Measurements from ENCODE around the gene ZFAND5.

The ZFAND5 gene

DNA sequence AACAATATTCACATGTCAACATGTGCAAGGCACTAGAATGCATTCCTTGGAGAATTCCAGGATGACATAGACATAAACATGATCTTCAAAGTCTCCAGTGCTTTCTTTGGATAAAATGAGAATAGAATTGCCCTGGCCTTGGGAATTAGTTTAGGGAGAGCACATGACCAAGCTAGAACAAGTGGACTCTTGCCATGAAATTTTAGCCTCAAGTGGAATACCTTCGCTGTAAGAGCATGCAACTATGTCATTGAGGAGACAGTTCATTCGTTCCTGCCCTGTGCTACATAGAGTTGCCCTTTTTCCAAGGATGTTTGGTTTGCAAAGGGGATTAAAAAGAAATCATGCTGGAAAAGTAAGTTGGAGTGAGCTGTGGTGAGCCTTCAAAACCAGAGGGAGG, 42.7 kb downstream of the ZFAND5 start:
- no peak for DNase-seq (ENCODE audit: low read depth)
- H3K4me3 ChIP-seq (ENCODE audit: control insufficient read depth, low read depth, low read length), result no peak overlapping the region
- TF ChIP-seq, protein P1, sequence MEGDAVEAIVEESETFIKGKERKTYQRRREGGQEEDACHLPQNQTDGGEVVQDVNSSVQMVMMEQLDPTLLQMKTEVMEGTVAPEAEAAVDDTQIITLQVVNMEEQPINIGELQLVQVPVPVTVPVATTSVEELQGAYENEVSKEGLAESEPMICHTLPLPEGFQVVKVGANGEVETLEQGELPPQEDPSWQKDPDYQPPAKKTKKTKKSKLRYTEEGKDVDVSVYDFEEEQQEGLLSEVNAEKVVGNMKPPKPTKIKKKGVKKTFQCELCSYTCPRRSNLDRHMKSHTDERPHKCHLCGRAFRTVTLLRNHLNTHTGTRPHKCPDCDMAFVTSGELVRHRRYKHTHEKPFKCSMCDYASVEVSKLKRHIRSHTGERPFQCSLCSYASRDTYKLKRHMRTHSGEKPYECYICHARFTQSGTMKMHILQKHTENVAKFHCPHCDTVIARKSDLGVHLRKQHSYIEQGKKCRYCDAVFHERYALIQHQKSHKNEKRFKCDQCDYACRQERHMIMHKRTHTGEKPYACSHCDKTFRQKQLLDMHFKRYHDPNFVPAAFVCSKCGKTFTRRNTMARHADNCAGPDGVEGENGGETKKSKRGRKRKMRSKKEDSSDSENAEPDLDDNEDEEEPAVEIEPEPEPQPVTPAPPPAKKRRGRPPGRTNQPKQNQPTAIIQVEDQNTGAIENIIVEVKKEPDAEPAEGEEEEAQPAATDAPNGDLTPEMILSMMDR (IDR thresholded peaks at IDR 0.05; ENCODE audit: control insufficient read depth, insufficient read depth, low read depth, low read length, missing control alignments), result no peak

DNA sequence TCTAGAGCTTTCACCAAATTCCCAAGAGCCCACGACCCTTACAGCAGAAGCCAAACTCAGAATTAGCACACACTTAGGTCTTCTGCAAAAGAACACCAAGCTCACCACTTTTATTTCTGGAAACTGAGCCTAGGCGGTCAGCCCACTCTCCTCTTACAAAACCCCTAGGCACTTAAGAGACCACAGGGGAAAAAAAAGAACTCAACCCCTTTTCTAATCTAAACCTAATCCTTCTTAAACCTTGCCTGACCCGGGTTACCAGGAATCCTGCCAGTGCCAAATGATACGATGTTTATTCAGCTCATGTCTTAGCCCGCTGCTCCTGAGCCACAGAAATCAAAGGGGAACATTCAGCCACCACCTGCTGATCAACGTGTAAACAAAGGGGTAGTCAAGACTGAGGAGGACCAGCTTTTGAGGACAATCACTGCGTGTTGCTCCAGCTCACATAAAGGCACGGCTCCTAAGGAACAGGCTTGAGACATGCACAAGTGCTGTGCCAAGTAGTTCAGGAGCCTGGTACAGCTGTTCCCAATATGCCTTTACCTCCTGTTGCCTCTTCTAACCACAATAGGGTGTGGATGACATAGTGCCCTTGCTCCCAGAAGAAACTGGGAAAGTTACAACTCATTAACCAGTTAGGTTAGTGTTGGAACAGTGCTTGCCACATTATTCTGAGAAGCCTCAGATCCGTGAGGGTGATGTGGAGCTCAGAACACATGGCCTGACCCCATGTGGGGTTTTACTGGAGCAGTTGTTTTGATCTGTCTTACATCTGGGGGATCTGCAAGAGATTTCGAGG, 49.3 kb downstream of the ZFAND5 start:
- H3K4me3 ChIP-seq (ENCODE audit: control insufficient read depth, low read depth, low read length), result no peak overlapping the region
- TF ChIP-seq, protein P1 (IDR thresholded peaks at IDR 0.05; ENCODE audit: control insufficient read depth, insufficient read depth, low read depth, low read length, missing control alignments), result no peak
- DNase-seq (ENCODE audit: low read depth), result peak; percentile 82

DNA sequence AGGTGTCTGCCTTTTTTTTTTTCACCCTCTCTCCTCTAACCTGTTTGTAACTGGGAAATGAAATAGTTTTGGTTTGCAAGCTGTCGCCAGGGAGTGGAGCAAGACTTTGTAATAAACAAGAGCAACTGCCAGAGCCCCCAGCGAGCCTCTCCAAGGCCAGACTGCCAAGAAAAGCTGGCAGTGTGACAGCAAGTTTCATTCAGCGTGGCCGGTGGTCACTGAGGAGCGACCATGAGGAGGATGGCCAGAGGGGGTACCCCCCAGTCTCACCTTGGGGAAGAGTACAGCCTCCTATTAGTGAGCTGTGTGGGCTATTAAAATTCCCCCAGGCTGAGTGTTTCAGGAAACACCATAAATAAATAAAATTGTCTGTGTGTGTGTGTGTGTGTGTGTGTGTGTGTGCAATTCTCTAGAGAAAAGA, 49.9 kb downstream of the ZFAND5 start:
- H3K4me3 ChIP-seq (ENCODE audit: control insufficient read depth, low read depth, low read length), result no peak overlapping the region
- TF ChIP-seq, protein P1 (IDR thresholded peaks at IDR 0.05; ENCODE audit: control insufficient read depth, insufficient read depth, low read depth, low read length, missing control alignments), result no peak
- peak; percentile 27 for DNase-seq (ENCODE audit: low read depth)

DNA sequence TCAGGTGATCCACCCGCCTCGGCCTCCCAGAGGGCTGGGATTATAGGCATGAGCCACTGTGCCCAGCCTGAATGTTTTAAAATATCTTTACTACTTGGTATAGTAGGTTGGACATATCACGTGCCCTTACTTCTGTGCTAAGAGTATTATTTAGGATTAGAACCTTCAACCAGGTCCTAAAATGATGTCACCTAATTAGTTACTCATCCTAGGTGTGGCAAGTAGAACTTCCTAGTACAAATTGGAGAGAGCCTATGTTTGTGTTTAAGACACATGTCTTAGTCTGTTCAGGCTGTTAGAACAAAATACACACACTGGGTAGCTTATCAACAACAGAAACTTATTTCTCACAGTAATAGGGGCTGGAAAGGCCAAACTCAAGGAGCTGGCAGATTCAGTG, 51.5 kb downstream of the ZFAND5 start:
- TF ChIP-seq, protein P1 (IDR thresholded peaks at IDR 0.05; ENCODE audit: control insufficient read depth, insufficient read depth, low read depth, low read length, missing control alignments), result no peak
- DNase-seq (ENCODE audit: low read depth), result no peak
- no peak overlapping the region for H3K4me3 ChIP-seq (ENCODE audit: control insufficient read depth, low read depth, low read length)

DNA sequence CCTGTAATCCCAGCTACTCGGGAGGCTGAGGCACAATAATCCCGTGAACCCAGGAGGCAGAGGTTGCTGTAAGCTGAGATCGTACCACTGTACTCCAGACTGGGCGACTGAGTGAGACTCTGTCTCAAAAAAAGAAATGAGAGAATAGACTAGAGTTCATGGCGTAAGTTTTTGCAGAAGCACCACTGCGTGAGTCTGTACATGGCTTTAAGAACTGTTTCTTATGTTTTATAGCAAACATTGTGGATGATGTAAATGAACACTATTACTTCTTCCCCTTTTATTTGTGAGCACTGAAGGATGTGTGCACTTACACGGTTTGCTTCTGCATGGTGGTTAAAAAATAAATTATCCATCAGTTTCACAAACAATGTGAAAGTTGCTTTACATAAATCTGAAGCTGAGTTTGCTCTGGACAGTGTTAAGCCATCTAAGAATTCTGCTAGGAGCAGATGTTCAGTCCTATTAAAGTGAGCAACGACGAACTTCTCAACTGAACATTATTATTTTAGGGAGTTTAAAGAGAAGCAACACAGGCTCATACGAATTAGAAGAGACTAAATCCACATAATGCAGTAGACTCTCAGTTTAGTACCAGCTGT, 52.5 kb downstream of the ZFAND5 start:
- no peak for DNase-seq (ENCODE audit: low read depth)
- no peak overlapping the region for H3K4me3 ChIP-seq (ENCODE audit: control insufficient read depth, low read depth, low read length)
- TF ChIP-seq, protein P1 (IDR thresholded peaks at IDR 0.05; ENCODE audit: control insufficient read depth, insufficient read depth, low read depth, low read length, missing control alignments), result no peak

DNA sequence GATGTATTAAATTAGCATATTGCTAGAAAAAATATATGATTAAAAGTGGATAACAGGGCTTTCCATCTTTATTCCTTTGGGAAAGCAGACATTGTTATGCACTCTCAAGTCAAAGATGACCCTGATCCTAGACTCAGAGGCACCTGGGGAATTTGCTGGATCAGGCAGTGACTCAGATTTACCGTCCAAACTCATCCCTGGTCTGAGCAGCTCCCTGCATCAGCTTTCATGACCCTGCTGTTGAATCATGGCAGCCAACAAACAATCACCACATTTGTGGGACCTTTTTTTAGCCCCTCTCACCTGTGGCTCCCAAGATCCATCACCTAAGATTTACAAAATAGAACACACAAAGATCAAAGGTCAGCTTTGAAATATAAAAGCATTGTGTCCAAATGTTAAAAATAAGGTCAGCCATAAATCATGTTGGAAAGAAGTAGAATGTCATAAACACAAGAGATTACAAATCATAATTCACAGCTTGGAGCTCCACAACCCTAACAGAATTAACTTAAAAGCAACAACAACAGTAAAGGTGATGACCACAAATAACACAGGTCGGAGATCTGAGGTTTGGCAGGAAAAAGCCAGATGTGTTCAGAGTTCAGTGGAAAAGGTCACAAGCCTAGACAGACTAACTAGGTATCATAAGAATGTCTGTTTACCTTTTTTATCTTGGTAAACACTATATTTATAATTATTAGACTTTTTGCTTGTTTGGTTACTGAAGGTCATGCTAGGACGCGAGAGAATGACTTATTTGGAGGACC, 55.5 kb downstream of the ZFAND5 start:
- H3K4me3 ChIP-seq (ENCODE audit: control insufficient read depth, low read depth, low read length), result no peak overlapping the region
- TF ChIP-seq, protein P1 (IDR thresholded peaks at IDR 0.05; ENCODE audit: control insufficient read depth, insufficient read depth, low read depth, low read length, missing control alignments), result no peak
- DNase-seq (ENCODE audit: low read depth), result no peak
